AG04449 (cell line): ENCODE data around the gene ACAP3.

Experiments
- CTCF ChIA-PET: fragments of 350-600 bp; formaldehyde crosslinking; extraction: SDS; loops from one replicate; lab custom pipeline; 2021; ENCODE audit warnings: antibody characterized with exemption; lab: Yijun Ruan, JAX
- POLR2A ChIA-PET: fragments of 400-600, 350-600 bp; formaldehyde crosslinking; extraction: SDS; loops from one replicate; lab custom pipeline; 2020; ENCODE audit warnings: antibody characterized with exemption, inconsistent platforms; lab: Yijun Ruan, JAX
- DNase-seq: peaks from one replicate; pipeline ENCODE4 v3.0.0-alpha.2; 2010; ENCODE audit warnings: low read depth, low spot score
- H3K4me3 ChIP-seq: 2 replicates; pipeline ENCODE4 v1.5.1; 2011; ENCODE audit warnings: low read depth, mild to moderate bottlenecking, control low read depth, low read length
- TF ChIP-seq, protein P1 (sequence below): IDR thresholded peaks from one replicate; pipeline ENCODE4 v1.5.1; 2011; ENCODE audit warnings: mild to moderate bottlenecking, moderate library complexity, low read length, control low read depth, inconsistent platforms; ENCODE audit not compliant: insufficient read depth; ENCODE audit errors: missing control alignments

ACAP3 gene

DNA sequence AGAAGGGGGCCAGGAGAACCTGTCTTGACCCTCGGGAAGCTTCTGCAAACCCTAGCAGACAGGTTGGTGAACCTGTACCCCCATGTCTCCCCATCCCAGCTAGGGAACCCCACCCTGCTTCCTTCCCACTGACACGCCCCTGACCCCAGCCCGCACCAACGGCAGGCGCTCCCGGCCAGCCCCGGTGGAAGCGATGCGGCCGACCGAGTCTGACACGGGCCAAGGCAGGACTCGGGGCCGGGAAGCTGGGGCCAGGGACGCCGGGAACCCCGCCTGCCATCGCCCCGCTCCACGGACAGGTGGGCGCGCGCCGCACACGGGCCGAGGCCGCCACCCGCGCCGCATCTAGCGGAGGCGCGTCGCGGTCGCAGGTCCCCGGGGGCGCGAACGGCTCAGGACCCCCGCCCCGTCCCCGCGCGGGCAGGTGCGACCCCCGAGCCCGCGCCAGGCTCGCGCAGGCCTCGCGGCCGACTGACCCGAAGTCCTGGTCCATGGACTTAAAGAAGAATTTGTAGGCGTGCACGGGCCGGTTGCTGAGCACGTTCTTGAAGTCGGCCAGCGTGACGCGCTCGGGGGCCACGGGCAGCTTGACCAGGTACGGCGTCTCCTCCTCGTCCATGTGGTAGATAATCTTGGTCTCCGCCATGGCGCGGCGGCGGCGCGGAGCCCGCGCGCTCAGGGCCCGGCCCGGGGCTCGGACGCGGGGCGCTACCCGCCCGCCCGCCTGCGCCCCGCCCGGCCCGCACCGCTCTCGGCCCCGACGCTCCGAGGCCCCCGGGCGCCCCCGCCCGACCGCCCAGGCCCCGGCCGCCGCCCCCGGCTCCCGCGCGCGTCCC lies 40.9 kb upstream of the ACAP3 start:
- CTCF ChIA-PET: interaction anchor here (0.9 to 8.3 kb wide), 11 partner anchors 9 to 157 kb away, joined by 3 to 138 read pairs (median 4); partner anchors contain the start of genes AURKAIP1, MXRA8 and TAS1R3
- peak overlapping the region; percentile 75 for H3K4me3 ChIP-seq
- no peak for DNase-seq
- POLR2A ChIA-PET: interaction anchor here (0.7 to 1.6 kb wide), 6 partner anchors 9 to 52 kb away, joined by 3 to 9 read pairs (median 6); partner anchors contain the start of genes AURKAIP1 and MXRA8
- TF ChIP-seq, protein P1, sequence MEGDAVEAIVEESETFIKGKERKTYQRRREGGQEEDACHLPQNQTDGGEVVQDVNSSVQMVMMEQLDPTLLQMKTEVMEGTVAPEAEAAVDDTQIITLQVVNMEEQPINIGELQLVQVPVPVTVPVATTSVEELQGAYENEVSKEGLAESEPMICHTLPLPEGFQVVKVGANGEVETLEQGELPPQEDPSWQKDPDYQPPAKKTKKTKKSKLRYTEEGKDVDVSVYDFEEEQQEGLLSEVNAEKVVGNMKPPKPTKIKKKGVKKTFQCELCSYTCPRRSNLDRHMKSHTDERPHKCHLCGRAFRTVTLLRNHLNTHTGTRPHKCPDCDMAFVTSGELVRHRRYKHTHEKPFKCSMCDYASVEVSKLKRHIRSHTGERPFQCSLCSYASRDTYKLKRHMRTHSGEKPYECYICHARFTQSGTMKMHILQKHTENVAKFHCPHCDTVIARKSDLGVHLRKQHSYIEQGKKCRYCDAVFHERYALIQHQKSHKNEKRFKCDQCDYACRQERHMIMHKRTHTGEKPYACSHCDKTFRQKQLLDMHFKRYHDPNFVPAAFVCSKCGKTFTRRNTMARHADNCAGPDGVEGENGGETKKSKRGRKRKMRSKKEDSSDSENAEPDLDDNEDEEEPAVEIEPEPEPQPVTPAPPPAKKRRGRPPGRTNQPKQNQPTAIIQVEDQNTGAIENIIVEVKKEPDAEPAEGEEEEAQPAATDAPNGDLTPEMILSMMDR: no peak

DNA sequence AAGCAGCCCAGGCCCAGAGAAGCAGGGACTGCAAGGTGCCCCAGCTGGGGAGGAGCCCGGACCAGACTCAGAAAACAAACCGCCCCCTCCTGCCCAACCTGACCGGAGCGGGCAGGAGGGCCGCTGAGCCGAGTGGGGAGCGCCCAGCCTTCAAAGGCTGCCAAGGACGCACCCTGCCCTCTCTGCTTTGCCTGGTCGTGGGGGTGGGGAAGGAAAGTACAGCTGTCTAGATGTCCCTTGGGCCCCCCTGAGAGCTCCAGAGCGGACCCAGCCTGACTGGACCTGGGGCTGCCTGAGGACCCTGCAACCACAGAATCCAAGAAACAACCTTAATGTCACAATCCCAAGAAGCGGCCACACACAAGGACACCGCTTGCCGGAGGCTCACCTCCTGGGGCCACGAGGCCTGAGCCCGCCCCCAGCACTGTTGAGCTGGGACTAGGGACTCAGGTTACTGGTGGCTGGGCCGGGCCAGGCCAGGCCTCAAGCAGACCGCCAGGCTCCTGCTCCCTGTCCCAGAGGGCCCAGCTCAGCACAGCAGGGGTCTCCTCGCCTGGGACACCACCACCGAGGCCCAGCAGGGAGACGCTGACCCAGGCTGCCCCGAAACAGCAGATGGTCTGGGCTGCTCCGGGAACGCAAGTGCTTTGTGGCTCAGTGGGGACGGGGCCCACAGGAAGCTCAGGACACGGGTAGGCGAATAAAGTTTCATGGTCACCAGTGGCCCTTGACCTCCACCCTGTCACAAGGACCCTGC lies 40.1 kb upstream of the ACAP3 start:
- peak overlapping the region; percentile 75 for H3K4me3 ChIP-seq
- POLR2A ChIA-PET: interaction anchor here (0.7 to 1.6 kb wide), 7 partner anchors 10 to 52 kb away, joined by 3 to 9 read pairs (median 4); partner anchors contain the start of genes AURKAIP1 and MXRA8
- CTCF ChIA-PET: interaction anchor here (0.9 to 8.3 kb wide), 11 partner anchors 9 to 158 kb away, joined by 3 to 138 read pairs (median 4); partner anchors contain the start of genes AURKAIP1, MXRA8 and TAS1R3
- DNase-seq: no peak
- TF ChIP-seq, protein P1: no peak

DNA sequence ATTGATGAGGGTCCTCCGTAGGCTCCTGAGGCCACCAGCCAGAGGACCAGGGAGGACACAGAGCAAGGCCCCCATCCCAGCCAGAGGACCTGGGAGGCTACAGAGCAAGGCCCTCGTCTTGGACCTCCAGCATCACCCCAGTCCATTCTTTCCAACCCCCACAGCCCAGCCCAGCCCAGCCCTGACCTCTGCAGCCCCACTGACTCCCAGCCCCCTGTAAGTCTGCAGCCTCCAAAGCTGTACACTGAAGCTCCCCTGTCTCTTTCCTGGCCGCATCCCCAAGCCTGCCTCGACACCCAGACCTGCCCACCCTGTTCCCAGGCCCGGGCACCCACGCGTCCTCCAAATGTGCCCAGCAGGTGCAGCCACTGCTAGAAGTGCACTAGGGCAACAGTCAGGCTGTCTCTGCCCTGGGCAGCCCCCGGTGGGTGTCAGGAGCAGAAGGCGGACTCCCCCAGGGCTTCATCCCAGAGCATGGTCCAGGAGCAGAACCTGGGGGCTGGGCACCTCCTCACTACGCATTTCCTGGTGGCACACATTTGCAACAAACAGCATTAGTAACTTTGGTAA lies 39.4 kb upstream of the ACAP3 start:
- CTCF ChIA-PET: interaction anchor here (0.8 to 8.3 kb wide), 8 partner anchors 11 to 225 kb away, joined by 3 to 138 read pairs (median 4); partner anchors contain the start of genes AURKAIP1 and MXRA8
- H3K4me3 ChIP-seq: peak overlapping the region; percentile 75

DNA sequence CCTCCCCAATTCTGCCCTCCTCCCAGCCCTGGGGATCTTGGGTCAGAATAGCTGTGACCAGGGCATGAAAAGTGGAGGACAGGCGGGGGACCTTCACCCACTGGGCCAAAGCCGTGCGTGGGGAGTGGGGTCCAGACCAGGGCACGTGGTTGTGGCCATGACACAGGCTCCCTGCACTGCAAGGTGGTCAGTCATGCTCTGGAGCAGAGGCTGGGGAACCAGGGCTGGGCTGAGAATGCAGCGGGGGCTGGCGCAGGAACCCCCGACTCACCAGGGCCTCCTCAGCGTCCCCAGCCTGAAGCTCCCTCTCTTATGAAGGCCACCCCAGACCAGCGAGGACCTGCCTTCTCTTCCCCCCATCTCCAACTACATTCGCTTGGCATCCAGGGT lies 38.8 kb upstream of the ACAP3 start:
- 0 out of 2 replicates have a peak overlapping the region, but pooled peaks have one; percentile 18 for H3K4me3 ChIP-seq
- POLR2A ChIA-PET: interaction anchor here (1.0 to 1.2 kb wide), 2 partner anchors 9 to 12 kb away, joined by 3 read pairs; no protein-coding TSS in a partner anchor
- CTCF ChIA-PET: interaction anchor here (0.8 to 8.3 kb wide), 7 partner anchors 16 to 224 kb away, joined by 3 to 138 read pairs (median 3); partner anchors contain the start of genes AURKAIP1 and CCNL2
- DNase-seq: no peak
- TF ChIP-seq, protein P1: no peak

More for the DNA sequence above, 39.4 kb upstream of the ACAP3 start:
- POLR2A ChIA-PET: interaction anchor here (1.1 to 1.6 kb wide), 3 partner anchors 11 to 13 kb away, joined by 3 to 8 read pairs (median 3); partner anchors contain the start of gene MXRA8
- TF ChIP-seq, protein P1: no peak
- DNase-seq: no peak

DNA sequence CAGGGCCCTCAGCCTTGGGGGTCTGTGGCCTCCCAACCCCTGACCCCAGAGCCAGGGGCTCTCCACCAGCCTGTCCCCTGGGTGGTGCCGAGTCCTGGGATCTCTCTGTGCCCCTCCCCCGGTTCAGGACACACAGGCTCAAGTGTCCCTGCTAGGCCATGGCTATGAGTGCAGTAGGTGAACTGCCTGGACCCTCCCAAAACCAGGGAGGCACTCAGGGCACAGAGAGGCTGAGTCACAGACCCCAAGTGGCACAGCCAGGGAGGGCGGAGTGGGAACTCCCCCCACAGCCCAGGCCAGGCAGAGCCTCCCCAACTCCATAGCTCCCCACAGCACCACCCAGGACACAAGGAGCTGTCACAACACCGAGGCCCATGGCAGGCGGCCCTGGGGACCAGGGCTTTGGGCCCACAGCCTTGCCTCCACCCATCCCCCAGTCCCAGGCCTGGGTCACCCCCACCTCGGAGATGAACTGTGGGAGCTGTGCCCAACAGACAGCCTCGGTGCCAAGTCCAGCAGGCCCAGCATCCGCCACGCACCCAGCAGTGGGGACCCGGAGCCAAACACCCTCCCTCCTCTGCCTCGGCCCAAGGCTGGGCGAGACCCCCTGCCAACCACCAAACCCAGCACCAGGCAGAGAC lies 38.2 kb upstream of the ACAP3 start:
- no peak for DNase-seq
- TF ChIP-seq, protein P1: no peak
- H3K4me3 ChIP-seq: no peak overlapping the region
- ChIA-PET POLR2A (interaction anchor here (1.0 to 1.2 kb wide), 2 partner anchors 9 to 12 kb away, joined by 3 read pairs; no protein-coding TSS in a partner anchor), CTCF (interaction anchor here (0.7 to 8.3 kb wide), 8 partner anchors 11 to 224 kb away, joined by 3 to 138 read pairs (median 3); partner anchors contain the start of genes AURKAIP1 and CCNL2)
